GM18858 (cell line): ENCODE measurements around the gene GOLGA8Q.
"Not testable (repeated sequence)": the region's sequence is repeated elsewhere in the genome, so short reads cannot be mapped to it uniquely, and the experiment has no call there.

Experiments
- ATAC-seq: cut with Tn5 transposase; IDR thresholded peaks from one replicate; pipeline ENCODE4 v1.9.1; 2021; ENCODE audit not compliant: unreplicated experiment

GOLGA8Q gene, protein sequence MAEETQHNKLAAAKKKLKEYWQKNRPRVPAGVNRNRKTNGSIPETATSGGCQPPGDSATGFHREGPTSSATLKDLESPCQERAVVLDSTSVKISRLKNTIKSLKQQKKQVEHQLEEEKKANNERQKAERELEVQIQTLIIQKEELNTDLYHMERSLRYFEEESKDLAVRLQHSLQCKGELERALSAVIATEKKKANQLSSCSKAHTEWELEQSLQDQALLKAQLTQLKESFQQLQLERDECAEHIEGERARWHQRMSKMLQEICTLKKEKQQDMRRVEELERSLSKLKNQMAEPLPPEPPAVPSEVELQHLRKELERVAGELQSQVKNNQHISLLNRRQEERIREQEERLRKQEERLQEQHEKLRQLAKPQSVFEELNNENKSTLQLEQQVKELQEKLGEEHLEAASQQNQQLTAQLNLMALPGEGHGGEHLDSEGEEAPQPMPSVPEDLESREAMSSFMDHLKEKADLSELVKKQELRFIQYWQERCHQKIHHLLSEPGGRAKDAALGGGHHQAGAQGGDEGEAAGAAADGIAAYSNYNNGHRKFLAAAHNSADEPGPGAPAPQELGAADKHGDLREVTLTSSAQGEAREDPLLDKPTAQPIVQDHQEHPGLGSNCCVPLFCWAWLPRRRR

GRCh38 chr15:30551750-30552149 is at the start of gene GOLGA8Q:
Gene GOLGA8Q (plus strand): TSS chr15:30552050. CDS start chr15:30552078, 28 bp downstream.
- ATAC-seq, result not testable (repeated sequence)

DNA sequence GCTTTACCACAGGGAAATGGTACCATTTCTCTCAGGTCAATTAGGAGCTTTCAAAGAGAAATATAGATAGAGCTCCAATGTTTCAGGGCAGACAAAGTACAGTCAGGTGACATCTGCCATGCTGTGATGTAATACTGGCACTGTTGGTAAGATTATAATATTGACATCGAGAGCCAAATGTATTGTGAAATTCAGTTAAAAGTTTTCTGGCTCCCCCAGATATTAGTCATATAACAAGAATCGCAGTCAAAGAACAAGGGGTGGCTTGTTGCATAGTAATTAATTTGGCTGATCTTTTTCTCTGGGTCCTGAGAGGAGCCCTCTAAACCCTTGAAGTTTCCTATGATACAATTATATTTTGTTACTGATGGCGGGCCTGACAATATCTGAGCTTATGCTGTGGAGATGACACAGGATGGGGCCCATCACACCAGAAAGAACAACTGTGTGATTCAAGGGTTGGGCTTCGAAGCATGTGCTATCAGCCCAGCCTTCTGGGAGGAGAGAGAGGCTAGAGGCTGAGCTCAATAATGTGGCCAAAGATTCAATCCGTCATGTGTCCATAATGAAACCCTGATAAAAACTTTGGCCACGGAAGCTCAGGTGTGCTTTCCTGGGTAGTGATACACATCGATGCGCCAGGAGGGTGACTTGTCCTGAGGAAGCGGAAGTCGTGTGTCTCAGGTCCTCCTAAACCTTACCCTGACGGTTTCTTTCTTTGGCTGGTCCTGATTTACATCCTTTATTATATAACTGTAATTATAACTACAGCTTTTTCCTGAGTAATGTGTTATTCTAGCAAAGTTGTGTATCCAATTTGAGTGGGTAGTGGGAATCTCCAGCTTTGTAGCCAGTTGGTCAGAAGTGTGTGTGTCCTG is 48.7 kb upstream of the GOLGA8Q start:
- not testable (repeated sequence) for ATAC-seq

- not testable (repeated sequence) for ATAC-seq
Observed at GRCh38 chr15:30504162-30504843, 47.5 kb upstream of the GOLGA8Q start.

DNA sequence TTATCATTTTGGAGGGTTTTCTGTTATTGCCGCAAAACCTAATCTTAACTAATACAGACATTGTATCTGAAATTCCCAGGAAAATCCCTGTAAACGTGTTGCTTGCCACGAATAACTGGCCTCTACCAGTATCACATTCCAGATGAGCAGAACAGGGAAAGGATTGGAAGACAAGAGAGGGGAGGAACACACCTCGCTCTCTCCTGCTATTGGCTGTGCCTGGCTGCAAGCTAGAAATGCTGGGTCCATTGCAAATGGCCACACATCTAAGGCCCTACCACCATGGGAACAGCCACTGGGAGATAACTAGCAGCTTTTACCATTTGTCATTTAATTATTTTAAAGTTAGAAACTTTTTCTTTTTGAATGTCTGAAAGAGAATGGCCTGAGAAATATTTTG is 37.3 kb upstream of the GOLGA8Q start:
- not testable (repeated sequence) for ATAC-seq

GRCh38 chr15:30523453-30524243 is 28.2 kb upstream of the GOLGA8Q start:
- not testable (repeated sequence) for ATAC-seq

GRCh38 chr15:30525912-30526311 is 25.9 kb upstream of the GOLGA8Q start:
- not testable (repeated sequence) for ATAC-seq

DNA sequence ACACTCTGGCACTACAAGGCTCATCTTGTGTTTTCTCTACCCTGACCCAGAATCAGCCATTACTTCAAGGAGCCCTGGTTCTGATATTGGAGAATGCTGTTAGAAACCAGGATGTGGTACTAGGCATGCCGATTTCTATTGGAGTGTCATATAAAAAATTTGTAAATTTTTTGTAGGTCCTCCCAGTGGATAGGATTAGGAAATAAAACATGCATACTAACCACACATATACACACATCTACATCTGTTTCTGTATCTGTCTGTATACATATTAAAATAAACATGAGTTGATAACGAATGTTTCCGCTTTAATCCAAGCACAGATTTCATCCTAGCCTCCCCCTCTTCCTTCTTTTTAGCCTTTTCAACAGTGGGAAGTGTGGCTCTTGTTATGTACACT is 22.8 kb upstream of the GOLGA8Q start:
- ATAC-seq, result not testable (repeated sequence)

- not testable (repeated sequence) for ATAC-seq
Observed at GRCh38 chr15:30566949-30567348, 15.1 kb downstream of the GOLGA8Q start.

GRCh38 chr15:30573012-30573491 is 21.2 kb downstream of the GOLGA8Q start:
- not testable (repeated sequence) for ATAC-seq

- not testable (repeated sequence) for ATAC-seq
Observed at GRCh38 chr15:30579394-30579970, 27.6 kb downstream of the GOLGA8Q start.

DNA sequence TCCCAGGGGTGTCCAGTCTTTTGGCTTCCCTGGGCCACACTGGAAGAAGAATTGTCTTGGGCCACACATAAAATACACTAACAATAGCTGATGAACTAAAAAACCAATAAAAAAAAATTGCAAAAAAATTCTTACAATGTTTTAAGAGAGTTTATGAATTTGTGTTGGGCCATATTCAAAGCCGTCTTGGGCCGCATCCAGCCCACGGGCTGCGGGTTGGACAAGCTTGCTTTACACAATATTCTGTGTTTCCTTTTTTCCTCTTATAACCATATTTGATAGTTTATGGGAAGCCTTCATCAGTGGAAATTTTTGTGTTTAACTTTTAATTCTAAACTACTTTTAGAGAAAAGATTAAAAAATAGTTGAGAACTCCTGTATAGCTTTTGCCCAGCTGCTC is 28.9 kb downstream of the GOLGA8Q start:
- ATAC-seq, result not testable (repeated sequence)

- not testable (repeated sequence) for ATAC-seq
Observed at GRCh38 chr15:30598953-30599352, 47.1 kb downstream of the GOLGA8Q start.

DNA sequence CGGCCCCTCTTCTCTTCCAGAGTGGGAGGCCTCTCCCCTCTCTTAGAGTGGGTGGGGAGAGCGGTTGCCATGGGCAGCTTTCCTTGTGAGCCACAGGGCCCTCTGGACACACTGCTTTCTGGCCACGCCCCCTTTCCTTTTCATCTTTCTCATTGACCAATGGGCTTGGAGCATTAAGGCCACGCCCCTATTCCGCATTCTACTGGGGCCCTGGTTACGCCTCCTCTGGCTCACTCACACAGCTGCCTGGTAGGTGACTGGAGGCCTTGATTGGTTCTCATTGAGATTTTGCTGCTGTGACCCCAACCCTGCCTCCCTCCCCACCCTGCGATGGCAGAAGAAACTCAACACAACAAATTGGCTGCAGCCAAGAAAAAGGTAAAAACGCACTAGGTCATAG is 51.9 kb downstream of the GOLGA8Q start, which contains the start of gene GOLGA8H:
Gene GOLGA8H (plus strand): TSS at position 233 of the 400 bp plus-strand sequence. CDS start 98 bp downstream, at position 331.
- ATAC-seq, result not testable (repeated sequence)
